SK-N-MC (cell line): ENCODE data around the gene RAB36.

Experiments used
- DNase-seq: peaks from one replicate; pipeline ENCODE4 v3.0.0-alpha.2; 2011; ENCODE audit warnings: low read depth, low spot score
- H3K27ac ChIP-seq: fragments of 200-600 bp; sonication (generic); 2 replicates; pipeline ENCODE4 v1.5.1; 2016; ENCODE audit warnings: mixed run types
- H3K36me3 ChIP-seq: fragments of 200-600 bp; sonication (generic); 2 replicates; pipeline ENCODE4 v1.6.1; 2017; ENCODE audit warnings: antibody characterized with exemption, low read length, mixed read lengths; ENCODE audit not compliant: insufficient read depth
- H3K4me3 ChIP-seq: fragments of 200-600 bp; sonication (generic); 2 replicates; pipeline ENCODE4 v1.5.1; 2016
- H3K9ac ChIP-seq: fragments of 200-600 bp; sonication (generic); 2 replicates; pipeline ENCODE4 v1.8.0; 2017; ENCODE audit warnings: mixed run types, mixed read lengths; ENCODE audit not compliant: insufficient read length
- H3K9me3 ChIP-seq: fragments of 200-600 bp; sonication (generic); 2 replicates; pipeline ENCODE4 v1.6.1; 2017; ENCODE audit warnings: low read depth, mild to moderate bottlenecking, antibody characterized with exemption, low read length, moderate library complexity, mixed read lengths
- EZH2 ChIP-seq: fragments of 200-600 bp; sonication (generic); IDR thresholded peaks from one replicate; pipeline ENCODE4 v1.6.1; 2017; ENCODE audit warnings: antibody characterized with exemption
- FOXP2 ChIP-seq: optimal IDR thresholded peaks from 2 replicates; pipeline ENCODE3; 2011; ENCODE audit warnings: mild to moderate bottlenecking, moderate library complexity; ENCODE audit not compliant: insufficient read depth; ENCODE audit errors: extremely low read length, control extremely low read depth
- POLR2AphosphoS5 ChIP-seq: IDR thresholded peaks from 2 replicates; pipeline ENCODE4 v1.6.1; 2012; ENCODE audit warnings: mild to moderate bottlenecking, low read depth, low read length, borderline replicate concordance

Gene RAB36

GRCh38 chr22:23184764-23185113 lies 39.5 kb downstream of the RAB36 start:
- no peak overlapping the region for H3K27ac ChIP-seq
- TF ChIP-seq EZH2, result no peak
- TF ChIP-seq POLR2AphosphoS5, result no peak
- no peak for TF ChIP-seq FOXP2
- DNase-seq, result no peak

GRCh38 chr22:23187211-23187610 lies 41.9 kb downstream of the RAB36 start:
- TF ChIP-seq POLR2AphosphoS5 (no peak), EZH2 (no peak), FOXP2 (no peak)
- peaks cover 6% of the 10 kb centered on the region; the same call in 1 of the 2 replicates for H3K36me3 ChIP-seq
- no peaks in the 10 kb centered on the region for H3K9me3 ChIP-seq
- no peak overlapping the region for H3K4me3 ChIP-seq
- H3K9ac ChIP-seq, result no peak overlapping the region
- no peak for DNase-seq
- H3K27ac ChIP-seq, result no peak overlapping the region

More at GRCh38 chr22:23184764-23185113, 39.5 kb downstream of the RAB36 start:
- Histone ChIP-seq H3K9ac (no peak overlapping the region), H3K36me3 (peaks cover 6% of the 10 kb centered on the region; the same call in 1 of the 2 replicates), H3K4me3 (no peak overlapping the region), H3K9me3 (no peaks in the 10 kb centered on the region)

GRCh38 chr22:23187871-23188700 lies 42.8 kb downstream of the RAB36 start:
- no peak overlapping the region for H3K27ac ChIP-seq
- TF ChIP-seq FOXP2 (no peak), EZH2 (no peak), POLR2AphosphoS5 (no peak)
- no peak overlapping the region for H3K9ac ChIP-seq
- H3K9me3 ChIP-seq, result no peaks in the 10 kb centered on the region
- DNase-seq, result no peak
- peaks cover 6% of the 10 kb centered on the region; the same call in 1 of the 2 replicates for H3K36me3 ChIP-seq
- H3K4me3 ChIP-seq, result no peak overlapping the region

- peaks cover 6% of the 10 kb centered on the region; the same call in 1 of the 2 replicates for H3K36me3 ChIP-seq
- H3K27ac ChIP-seq, result no peak overlapping the region
- H3K4me3 ChIP-seq, result no peak overlapping the region
- no peaks in the 10 kb centered on the region for H3K9me3 ChIP-seq
- TF ChIP-seq POLR2AphosphoS5, result no peak
- no peak for TF ChIP-seq FOXP2
- TF ChIP-seq EZH2, result no peak
- DNase-seq, result no peak
- H3K9ac ChIP-seq, result no peak overlapping the region
Measured at GRCh38 chr22:23190526-23190925, 45.2 kb downstream of the RAB36 start.

- Histone ChIP-seq H3K27ac (no peak overlapping the region), H3K9ac (no peak overlapping the region), H3K36me3 (no peaks in the 10 kb centered on the region; the same call in 1 of the 2 replicates), H3K4me3 (no peak overlapping the region), H3K9me3 (no peaks in the 10 kb centered on the region)
- TF ChIP-seq FOXP2, result no peak
- DNase-seq, result no peak
Measured at GRCh38 chr22:23192133-23192532, 46.9 kb downstream of the RAB36 start.

- Histone ChIP-seq H3K36me3 (no peaks in the 10 kb centered on the region; the same call in 1 of the 2 replicates), H3K27ac (no peak overlapping the region), H3K4me3 (no peak overlapping the region), H3K9me3 (no peaks in the 10 kb centered on the region), H3K9ac (no peak overlapping the region)
- TF ChIP-seq FOXP2 (no peak), EZH2 (no peak), POLR2AphosphoS5 (no peak)
- no peak for DNase-seq
Measured at GRCh38 chr22:23192558-23192957, 47.3 kb downstream of the RAB36 start.

- no peaks in the 10 kb centered on the region; the same call in 1 of the 2 replicates for H3K36me3 ChIP-seq
- H3K27ac ChIP-seq, result no peak overlapping the region
- H3K9ac ChIP-seq, result no peak overlapping the region
- no peak for DNase-seq
- H3K4me3 ChIP-seq, result no peak overlapping the region
- TF ChIP-seq FOXP2 (no peak), POLR2AphosphoS5 (no peak), EZH2 (no peak)
- no peaks in the 10 kb centered on the region for H3K9me3 ChIP-seq
Measured at GRCh38 chr22:23193196-23193827, 48.0 kb downstream of the RAB36 start.

- no peak for DNase-seq
- H3K9ac ChIP-seq, result no peak overlapping the region
- no peaks in the 10 kb centered on the region for H3K9me3 ChIP-seq
- H3K4me3 ChIP-seq, result no peak overlapping the region
- H3K27ac ChIP-seq, result no peak overlapping the region
- H3K36me3 ChIP-seq, result no peaks in the 10 kb centered on the region; the same call in 1 of the 2 replicates
- TF ChIP-seq EZH2 (no peak), POLR2AphosphoS5 (no peak), FOXP2 (no peak)
Measured at GRCh38 chr22:23193882-23194281, 48.6 kb downstream of the RAB36 start.

- no peak for DNase-seq
- H3K4me3 ChIP-seq, result no peak overlapping the region
- no peaks in the 10 kb centered on the region for H3K9me3 ChIP-seq
- TF ChIP-seq FOXP2 (no peak), POLR2AphosphoS5 (no peak), EZH2 (no peak)
- H3K27ac ChIP-seq, result no peak overlapping the region
- no peak overlapping the region for H3K9ac ChIP-seq
- H3K36me3 ChIP-seq, result no peaks in the 10 kb centered on the region; the same call in 1 of the 2 replicates
Measured at GRCh38 chr22:23196165-23196564, 50.9 kb downstream of the RAB36 start.
